Measurements from ENCODE around the gene KIF16B. TPM values are rescaled to one million over a fixed set of nuclear protein-coding genes. Genes with fewer than 3 reads are reported as not detected.

The KIF16B gene
- total and polyA plus RNA-seq, 4 donors, result 5.1 to 19.7 (median 8.4) TPM

GRCh38 chr20:16527438-16527837 lies 45.8 kb downstream of the KIF16B start:
- WGBS, result 96% methylated on average over 3 of the region's 3 CpGs
- no peaks in the 10 kb centered on the region for H3K27me3 ChIP-seq (ENCODE audit: control insufficient read depth in 4 of 4, insufficient read depth in 4 of 4, low read length in 3 of 4)
- no peaks in the 10 kb centered on the region for H3K9me3 ChIP-seq (ENCODE audit: control insufficient read depth in 4 of 4, low read length in 3 of 4)
- no peak overlapping the region for H3K9ac ChIP-seq (ENCODE audit: low read depth in 1 of 2, low read length in 2 of 2)
- no peaks in the 10 kb centered on the region for H3K36me3 ChIP-seq (ENCODE audit: control insufficient read depth in 4 of 4, insufficient read depth in 3 of 4, low read depth in 1 of 4, low read length in 3 of 4)
- H3K27ac ChIP-seq (ENCODE audit: low read depth in 1 of 2, low read length in 2 of 2), result no peak overlapping the region
- TF ChIP-seq ATF3 (IDR thresholded peaks at IDR 0.05) (no peak), YY1 (IDR thresholded peaks at IDR 0.05) (no peak), FOXA1 (IDR thresholded peaks at IDR 0.05) (no peak), RXRA (IDR thresholded peaks at IDR 0.05) (no peak), NR2F2 (IDR thresholded peaks at IDR 0.05) (no peak), FOXA2 (IDR thresholded peaks at IDR 0.05) (no peak), HNF4A (conservative IDR thresholded peaks at IDR 0.05) (no peak), HNF4G (IDR thresholded peaks at IDR 0.05) (no peak), EGR1 (IDR thresholded peaks at IDR 0.05; ENCODE audit: low read depth in 2 of 2) (no peak), RAD21 (IDR thresholded peaks at IDR 0.05) (no peak), SP1 (IDR thresholded peaks at IDR 0.05) (no peak), GABPA (IDR thresholded peaks at IDR 0.05 in 1 of 2, conservative IDR thresholded peaks at IDR 0.05 in 1 of 2) (no peak), TAF1 (conservative IDR thresholded peaks at IDR 0.05) (no peak), JUND (IDR thresholded peaks at IDR 0.05) (no peak)
- TF ChIP-seq, protein P1, sequence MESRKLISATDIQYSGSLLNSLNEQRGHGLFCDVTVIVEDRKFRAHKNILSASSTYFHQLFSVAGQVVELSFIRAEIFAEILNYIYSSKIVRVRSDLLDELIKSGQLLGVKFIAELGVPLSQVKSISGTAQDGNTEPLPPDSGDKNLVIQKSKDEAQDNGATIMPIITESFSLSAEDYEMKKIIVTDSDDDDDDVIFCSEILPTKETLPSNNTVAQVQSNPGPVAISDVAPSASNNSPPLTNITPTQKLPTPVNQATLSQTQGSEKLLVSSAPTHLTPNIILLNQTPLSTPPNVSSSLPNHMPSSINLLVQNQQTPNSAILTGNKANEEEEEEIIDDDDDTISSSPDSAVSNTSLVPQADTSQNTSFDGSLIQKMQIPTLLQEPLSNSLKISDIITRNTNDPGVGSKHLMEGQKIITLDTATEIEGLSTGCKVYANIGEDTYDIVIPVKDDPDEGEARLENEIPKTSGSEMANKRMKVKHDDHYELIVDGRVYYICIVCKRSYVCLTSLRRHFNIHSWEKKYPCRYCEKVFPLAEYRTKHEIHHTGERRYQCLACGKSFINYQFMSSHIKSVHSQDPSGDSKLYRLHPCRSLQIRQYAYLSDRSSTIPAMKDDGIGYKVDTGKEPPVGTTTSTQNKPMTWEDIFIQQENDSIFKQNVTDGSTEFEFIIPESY (IDR thresholded peaks at IDR 0.05), result no peak
- TF ChIP-seq, protein P2, sequence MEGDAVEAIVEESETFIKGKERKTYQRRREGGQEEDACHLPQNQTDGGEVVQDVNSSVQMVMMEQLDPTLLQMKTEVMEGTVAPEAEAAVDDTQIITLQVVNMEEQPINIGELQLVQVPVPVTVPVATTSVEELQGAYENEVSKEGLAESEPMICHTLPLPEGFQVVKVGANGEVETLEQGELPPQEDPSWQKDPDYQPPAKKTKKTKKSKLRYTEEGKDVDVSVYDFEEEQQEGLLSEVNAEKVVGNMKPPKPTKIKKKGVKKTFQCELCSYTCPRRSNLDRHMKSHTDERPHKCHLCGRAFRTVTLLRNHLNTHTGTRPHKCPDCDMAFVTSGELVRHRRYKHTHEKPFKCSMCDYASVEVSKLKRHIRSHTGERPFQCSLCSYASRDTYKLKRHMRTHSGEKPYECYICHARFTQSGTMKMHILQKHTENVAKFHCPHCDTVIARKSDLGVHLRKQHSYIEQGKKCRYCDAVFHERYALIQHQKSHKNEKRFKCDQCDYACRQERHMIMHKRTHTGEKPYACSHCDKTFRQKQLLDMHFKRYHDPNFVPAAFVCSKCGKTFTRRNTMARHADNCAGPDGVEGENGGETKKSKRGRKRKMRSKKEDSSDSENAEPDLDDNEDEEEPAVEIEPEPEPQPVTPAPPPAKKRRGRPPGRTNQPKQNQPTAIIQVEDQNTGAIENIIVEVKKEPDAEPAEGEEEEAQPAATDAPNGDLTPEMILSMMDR (IDR thresholded peaks at IDR 0.05; ENCODE audit: low read depth, low read length, missing input control), result no peak
- TF ChIP-seq, protein P3, sequence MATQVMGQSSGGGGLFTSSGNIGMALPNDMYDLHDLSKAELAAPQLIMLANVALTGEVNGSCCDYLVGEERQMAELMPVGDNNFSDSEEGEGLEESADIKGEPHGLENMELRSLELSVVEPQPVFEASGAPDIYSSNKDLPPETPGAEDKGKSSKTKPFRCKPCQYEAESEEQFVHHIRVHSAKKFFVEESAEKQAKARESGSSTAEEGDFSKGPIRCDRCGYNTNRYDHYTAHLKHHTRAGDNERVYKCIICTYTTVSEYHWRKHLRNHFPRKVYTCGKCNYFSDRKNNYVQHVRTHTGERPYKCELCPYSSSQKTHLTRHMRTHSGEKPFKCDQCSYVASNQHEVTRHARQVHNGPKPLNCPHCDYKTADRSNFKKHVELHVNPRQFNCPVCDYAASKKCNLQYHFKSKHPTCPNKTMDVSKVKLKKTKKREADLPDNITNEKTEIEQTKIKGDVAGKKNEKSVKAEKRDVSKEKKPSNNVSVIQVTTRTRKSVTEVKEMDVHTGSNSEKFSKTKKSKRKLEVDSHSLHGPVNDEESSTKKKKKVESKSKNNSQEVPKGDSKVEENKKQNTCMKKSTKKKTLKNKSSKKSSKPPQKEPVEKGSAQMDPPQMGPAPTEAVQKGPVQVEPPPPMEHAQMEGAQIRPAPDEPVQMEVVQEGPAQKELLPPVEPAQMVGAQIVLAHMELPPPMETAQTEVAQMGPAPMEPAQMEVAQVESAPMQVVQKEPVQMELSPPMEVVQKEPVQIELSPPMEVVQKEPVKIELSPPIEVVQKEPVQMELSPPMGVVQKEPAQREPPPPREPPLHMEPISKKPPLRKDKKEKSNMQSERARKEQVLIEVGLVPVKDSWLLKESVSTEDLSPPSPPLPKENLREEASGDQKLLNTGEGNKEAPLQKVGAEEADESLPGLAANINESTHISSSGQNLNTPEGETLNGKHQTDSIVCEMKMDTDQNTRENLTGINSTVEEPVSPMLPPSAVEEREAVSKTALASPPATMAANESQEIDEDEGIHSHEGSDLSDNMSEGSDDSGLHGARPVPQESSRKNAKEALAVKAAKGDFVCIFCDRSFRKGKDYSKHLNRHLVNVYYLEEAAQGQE (IDR thresholded peaks at IDR 0.05), result no peak
- no peaks in the 10 kb centered on the region for H3K4me1 ChIP-seq (ENCODE audit: control insufficient read depth in 4 of 4, insufficient read depth in 4 of 4, low read length in 3 of 4)
- no peak for DNase-seq (ENCODE audit: low spot score)
- H3K4me3 ChIP-seq (ENCODE audit: low read depth in 1 of 3, low read length in 3 of 3), result no peak overlapping the region

Measured in liver (tissue), 9 donors.